GM19023 (cell line): ENCODE measurements around the gene GALNT14.

Experiments used
- ATAC-seq: cut with Tn5 transposase; IDR thresholded peaks from one replicate; pipeline ENCODE4 v1.9.1; 2021; ENCODE audit warnings: mild to moderate bottlenecking, moderate library complexity; ENCODE audit not compliant: unreplicated experiment

Gene GALNT14

GRCh38 chr2:30862054-30862651, 276.1 kb downstream of the GALNT14 start:
- no peak for ATAC-seq

- ATAC-seq: no peak
Observed at GRCh38 chr2:30860726-30861125, 277.5 kb downstream of the GALNT14 start.
